ENCODE results near the gene NCAM2.
A peak's percentile ranks its signal among the peaks of the same experiment; 100 is the strongest.

Gene NCAM2

GRCh38 chr21:20997636-20998455, at the start of gene NCAM2:
Gene NCAM2 (plus strand): TSS chr21:20998409.
- peak; percentile 49 for DNase-seq

- DNase-seq: no peak
Observed at GRCh38 chr21:20949884-20950283, 48.3 kb upstream of the NCAM2 start.

- DNase-seq: no peak
Observed at GRCh38 chr21:20965816-20966215, 32.4 kb upstream of the NCAM2 start.

GRCh38 chr21:20968391-20968790, 29.8 kb upstream of the NCAM2 start:
- DNase-seq: no peak

GRCh38 chr21:20970691-20971090, 27.5 kb upstream of the NCAM2 start:
- no peak for DNase-seq

GRCh38 chr21:20971296-20971921, 26.8 kb upstream of the NCAM2 start:
- DNase-seq: peak; percentile 42

- DNase-seq: no peak
Observed at GRCh38 chr21:20994790-20995189, 3.4 kb upstream of the NCAM2 start.

- DNase-seq: no peak
Observed at GRCh38 chr21:20996421-20997310, 1.5 kb upstream of the NCAM2 start.

- DNase-seq: no peak
Observed at GRCh38 chr21:20997311-20997635, 936 bp upstream of the NCAM2 start.

GRCh38 chr21:20998456-20998789, 214 bp downstream of the NCAM2 start:
- DNase-seq: no peak

- no peak for DNase-seq
Observed at GRCh38 chr21:20998886-20999285, 677 bp downstream of the NCAM2 start.

GRCh38 chr21:20999659-21000058, 1.4 kb downstream of the NCAM2 start:
- no peak for DNase-seq

GRCh38 chr21:21000591-21001175, 2.5 kb downstream of the NCAM2 start:
- no peak for DNase-seq

- DNase-seq: no peak
Observed at GRCh38 chr21:21001591-21002100, 3.4 kb downstream of the NCAM2 start.

- no peak for DNase-seq
Observed at GRCh38 chr21:21002153-21002552, 3.9 kb downstream of the NCAM2 start.

- peak; percentile 19 for DNase-seq
Observed at GRCh38 chr21:21003701-21004100, 5.5 kb downstream of the NCAM2 start.

GRCh38 chr21:21007606-21008005, 9.4 kb downstream of the NCAM2 start:
- no peak for DNase-seq

GRCh38 chr21:21010228-21010627, 12.0 kb downstream of the NCAM2 start:
- no peak for DNase-seq

- DNase-seq: no peak
Observed at GRCh38 chr21:21010698-21011097, 12.5 kb downstream of the NCAM2 start.

GRCh38 chr21:21018821-21019220, 20.6 kb downstream of the NCAM2 start:
- DNase-seq: no peak

- DNase-seq: no peak
Observed at GRCh38 chr21:21019681-21020080, 21.5 kb downstream of the NCAM2 start.

GRCh38 chr21:21025742-21026141, 27.5 kb downstream of the NCAM2 start:
- DNase-seq: no peak

GRCh38 chr21:21028275-21028820, 30.1 kb downstream of the NCAM2 start:
- no peak for DNase-seq

All from NCI-H2029 (cell line).